ENCODE results near the gene USO1. TPM values are rescaled to one million over a fixed set of nuclear protein-coding genes. Genes with fewer than 3 reads are reported as not detected.

USO1 gene
- total RNA-seq, 1 experiment from 2014 or later: 110 TPM

DNA sequence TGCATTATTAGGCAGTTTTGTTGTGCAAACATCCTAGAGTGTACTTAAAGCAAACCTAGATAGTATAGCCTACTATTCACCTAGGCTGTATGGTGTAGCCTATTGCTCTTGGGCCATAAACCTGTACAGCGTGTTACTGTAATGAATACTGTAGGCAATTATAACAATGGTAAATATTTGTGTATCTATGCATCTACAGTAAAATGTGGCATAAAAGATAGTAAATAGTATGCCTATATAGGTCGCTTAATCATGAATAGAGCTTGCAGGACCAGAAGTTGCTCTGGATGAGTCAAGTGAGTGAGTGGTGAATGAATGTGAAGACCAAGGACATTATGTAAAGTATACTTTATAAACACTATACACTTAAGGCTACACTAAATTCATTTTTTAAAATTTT, 16.6 kb downstream of the USO1 start:
- Histone ChIP-seq H2BK15ac (ENCODE audit: low read depth, low read length) (no peak overlapping the region), H2BK20ac (ENCODE audit: low read depth, low read length, poor library complexity, severe bottlenecking) (no peak overlapping the region), H3K4me1 (ENCODE audit: insufficient read depth, low read length) (no peaks in the 10 kb centered on the region), H3K9me3 (ENCODE audit: control insufficient read depth, low read depth, low read length) (no peaks in the 10 kb centered on the region), H3K23ac (ENCODE audit: insufficient read length, low read depth, low read length) (no peak overlapping the region), H2AFZ (ENCODE audit: low read length) (no peak overlapping the region), H4K8ac (replicated peaks; ENCODE audit: insufficient read length, low read depth, low read length) (no peak overlapping the region), H3K9ac (ENCODE audit: extremely low read depth, insufficient read length, low read length) (no peak overlapping the region), H4K20me1 (ENCODE audit: control insufficient read depth, insufficient read depth, insufficient read length) (no peaks in the 10 kb centered on the region), H4K5ac (ENCODE audit: insufficient read length, low read depth, low read length) (no peak overlapping the region), H4K91ac (ENCODE audit: insufficient read length, low read depth, low read length) (no peak overlapping the region), H3K79me1 (ENCODE audit: insufficient read depth, low read depth, low read length, poor library complexity, severe bottlenecking) (peaks cover 3% of the 10 kb centered on the region), H3K27ac (ENCODE audit: insufficient read length, low read depth, low read length) (no peak overlapping the region), H2BK120ac (ENCODE audit: low read depth, low read length, poor library complexity, severe bottlenecking) (no peak overlapping the region), H3K23me2 (ENCODE audit: insufficient read length, low read depth, low read length, poor library complexity, severe bottlenecking) (no peaks in the 10 kb centered on the region), H2BK5ac (ENCODE audit: insufficient read length, low read length) (no peak overlapping the region), H3K14ac (ENCODE audit: insufficient read depth, low read length) (no peak overlapping the region), H3K27me3 (ENCODE audit: insufficient read depth, low read length) (no peaks in the 10 kb centered on the region), H3K4ac (ENCODE audit: low read depth, low read length) (no peak overlapping the region), H2BK12ac (ENCODE audit: insufficient read length, low read depth, low read length) (no peak overlapping the region), H3K4me2 (ENCODE audit: insufficient read depth, insufficient read length, low read length) (no peak overlapping the region), H3K79me2 (ENCODE audit: insufficient read depth, low read length) (peaks cover 11% of the 10 kb centered on the region; the same call in 1 of the 2 replicates), H3T11ph (ENCODE audit: low read length) (no peak overlapping the region), H3K18ac (ENCODE audit: insufficient read length, low read depth, low read length) (no peak overlapping the region), H3K56ac (ENCODE audit: insufficient read length, low read depth, low read length) (no peak overlapping the region), H2AK5ac (ENCODE audit: insufficient read length, low read length) (no peak overlapping the region)
- Mint-ChIP-seq H3K9me3 (no peaks in the 10 kb centered on the region), H3K4me1 (no peaks in the 10 kb centered on the region), H3K27ac (no peak overlapping the region), H3K27me3 (ENCODE audit: low read depth) (no peaks in the 10 kb centered on the region), H3K36me3 (ENCODE audit: insufficient read depth in 1 of 3, low read depth in 3 of 3) (peaks cover 3 to 12% (median 9%) of the 10 kb centered on the region in 3 experiments; a peak in 4 of 7 replicates), H3K4me3 (no peak overlapping the region)
- DNase-seq: no peak
- TF ChIP-seq, protein P1, sequence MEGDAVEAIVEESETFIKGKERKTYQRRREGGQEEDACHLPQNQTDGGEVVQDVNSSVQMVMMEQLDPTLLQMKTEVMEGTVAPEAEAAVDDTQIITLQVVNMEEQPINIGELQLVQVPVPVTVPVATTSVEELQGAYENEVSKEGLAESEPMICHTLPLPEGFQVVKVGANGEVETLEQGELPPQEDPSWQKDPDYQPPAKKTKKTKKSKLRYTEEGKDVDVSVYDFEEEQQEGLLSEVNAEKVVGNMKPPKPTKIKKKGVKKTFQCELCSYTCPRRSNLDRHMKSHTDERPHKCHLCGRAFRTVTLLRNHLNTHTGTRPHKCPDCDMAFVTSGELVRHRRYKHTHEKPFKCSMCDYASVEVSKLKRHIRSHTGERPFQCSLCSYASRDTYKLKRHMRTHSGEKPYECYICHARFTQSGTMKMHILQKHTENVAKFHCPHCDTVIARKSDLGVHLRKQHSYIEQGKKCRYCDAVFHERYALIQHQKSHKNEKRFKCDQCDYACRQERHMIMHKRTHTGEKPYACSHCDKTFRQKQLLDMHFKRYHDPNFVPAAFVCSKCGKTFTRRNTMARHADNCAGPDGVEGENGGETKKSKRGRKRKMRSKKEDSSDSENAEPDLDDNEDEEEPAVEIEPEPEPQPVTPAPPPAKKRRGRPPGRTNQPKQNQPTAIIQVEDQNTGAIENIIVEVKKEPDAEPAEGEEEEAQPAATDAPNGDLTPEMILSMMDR (conservative IDR thresholded peaks at IDR 0.05): no peak
- WGBS (ENCODE audit: extremely low coverage, insufficient read length, low lambda C conversion rate): no CpG with 5 or more reads among the region's 2 CpGs

Measured in H9 (cell line).